GM12878 (cell line): Measurements from ENCODE around the gene THAP2. TPM values are rescaled to one million over a fixed set of nuclear protein-coding genes. Genes with fewer than 3 reads are reported as not detected.

Source experiments
- ATAC-seq: fragments of 200-7000 bp; cut with Tn5 transposase; 3 replicates; pipeline ENCODE4 v1.9.1; 2020; ENCODE audit warnings: mild to moderate bottlenecking, moderate library complexity
- BruUV-seq: library from RNA; stranded (reverse); fragments of 400-500 nt; replicated peaks from 2 replicates; lab custom pipeline; 2021; lab: Mats Ljungman, UMichigan
- CTCF ChIA-PET: fragments of 300-600 bp; sonication (Branson Sonifier 250); formaldehyde crosslinking; extraction: SDS; loops from one replicate; lab custom pipeline; 2021; ENCODE audit warnings: inconsistent platforms; lab: Yijun Ruan, JAX
- POLR2A ChIA-PET: fragments of 350-600 bp; formaldehyde crosslinking; extraction: SDS; loops from one replicate; lab custom pipeline; 2021; ENCODE audit warnings: inconsistent platforms; lab: Charles Lee
- RAD21 ChIA-PET: fragments of 300-600 bp; sonication (Branson Sonifier 250); formaldehyde crosslinking; loops from one replicate; lab custom pipeline; 2023; ENCODE audit warnings: antibody characterized with exemption; ENCODE audit not compliant: unreplicated experiment; lab: Charles Lee
- SMC1A ChIA-PET: fragments of 300-600 bp; sonication (Branson Sonifier 250); formaldehyde crosslinking; loops from one replicate; lab custom pipeline; 2023; ENCODE audit not compliant: unreplicated experiment, uncharacterized antibody; lab: Charles Lee
- DNase-seq: peaks from one replicate; pipeline ENCODE4 v3.0.0-alpha.2; 2011; ENCODE audit warnings: low read depth, low spot score
- FAIRE-seq: peaks from 3 replicates; lab custom pipeline; 2011; peaks lifted over from hg19 to GRCh38; lab: Jason Lieb, UNC
- H2AFZ ChIP-seq: 2 replicates; pipeline ENCODE4 v1.6.0; 2011; ENCODE audit warnings: low read depth, low read length, control low read depth; ENCODE audit not compliant: control insufficient read depth
- H3K27ac ChIP-seq: 2 replicates; pipeline ENCODE4 v1.5.1; 2011; ENCODE audit warnings: control low read depth; ENCODE audit not compliant: control insufficient read depth, insufficient read depth
- H3K27me3 ChIP-seq, 2 experiments: replicated peaks in 1 of 2; 2 replicates each; pipeline versions ENCODE4 v1.6.0 to v1.6.1; 2011; ENCODE audit warnings: low read length in 1 of 2; ENCODE audit not compliant: control insufficient read depth in 2 of 2, insufficient read depth in 2 of 2
- H3K36me3 ChIP-seq, 2 experiments: 2 replicates each; pipeline ENCODE4 v1.5.1; 2011; ENCODE audit warnings: low read length in 1 of 2; ENCODE audit not compliant: control insufficient read depth in 2 of 2, insufficient read depth in 2 of 2
- H3K4me1 ChIP-seq: 2 replicates; pipeline ENCODE4 v1.6.1; 2011; ENCODE audit warnings: mild to moderate bottlenecking, low read length, moderate library complexity, mixed read lengths; ENCODE audit not compliant: control insufficient read depth, insufficient read depth
- H3K4me2 ChIP-seq: 2 replicates; pipeline ENCODE4 v1.6.0; 2011; ENCODE audit warnings: control low read depth; ENCODE audit not compliant: control insufficient read depth, insufficient read depth
- H3K4me3 ChIP-seq: fragments of 200-600 bp; sonication (generic); 2 replicates; pipeline ENCODE4 v1.5.1; 2016
- H3K79me2 ChIP-seq: 2 replicates; pipeline ENCODE4 v1.6.0; 2011; ENCODE audit warnings: low read length; ENCODE audit not compliant: control insufficient read depth, insufficient read depth
- H3K9ac ChIP-seq: 2 replicates; pipeline ENCODE4 v1.8.0; 2011; ENCODE audit warnings: low read length, control low read depth, mixed read lengths; ENCODE audit not compliant: control insufficient read depth, insufficient read depth
- H3K9me3 ChIP-seq: replicated peaks from 3 replicates; pipeline ENCODE4 v1.5.1; 2011; ENCODE audit warnings: mild to moderate bottlenecking, low read length; ENCODE audit not compliant: control insufficient read depth, insufficient read depth
- H4K20me1 ChIP-seq: 2 replicates; pipeline ENCODE4 v1.6.0; 2011; ENCODE audit not compliant: control insufficient read depth, insufficient read depth
- CHD1 ChIP-seq: IDR thresholded peaks from 2 replicates; pipeline ENCODE4 v1.6.1; 2012; ENCODE audit warnings: low read depth, low read length, improper control_type of control experiment
- E4F1 ChIP-seq: fragments of 450-650 bp; IDR thresholded peaks from 2 replicates; pipeline ENCODE4 v1.6.1; 2018; ENCODE audit warnings: borderline replicate concordance, mild to moderate bottlenecking; ENCODE audit not compliant: partially characterized antibody
- GATAD2B ChIP-seq: fragments of 450-650 bp; conservative IDR thresholded peaks from 2 replicates; pipeline ENCODE4 v1.6.1; 2017; ENCODE audit warnings: low read depth, mild to moderate bottlenecking, moderate library complexity
- IRF5 ChIP-seq: fragments of 450-650 bp; IDR thresholded peaks from 2 replicates; pipeline ENCODE4 v1.6.1; 2017; ENCODE audit warnings: borderline replicate concordance
- POLR2A ChIP-seq: IDR thresholded peaks from 2 replicates; pipeline ENCODE4 v1.6.1; 2011; ENCODE audit warnings: low read depth, mild to moderate bottlenecking, low read length
- RELA ChIP-seq: fragments of 450-650 bp; IDR thresholded peaks from 2 replicates; pipeline ENCODE4 v1.8.0; 2014; ENCODE audit warnings: borderline replicate concordance; ENCODE audit not compliant: partially characterized antibody
- SP1 ChIP-seq: IDR thresholded peaks from one replicate; pipeline ENCODE4 v1.6.1; 2011; ENCODE audit warnings: low read depth, low read length
- SREBF2 ChIP-seq: IDR thresholded peaks from 2 replicates; pipeline ENCODE4 v1.6.1; 2012; ENCODE audit warnings: mild to moderate bottlenecking, low read length
- WGBS: methylation state at CpG from one replicate; pipeline ENCODE4 v1.1.6; 2016; ENCODE audit warnings: low lambda C conversion rate; ENCODE audit not compliant: insufficient replicate concordance, insufficient coverage; ENCODE audit errors: missing lambda C conversion rate; 5-methylcytosine and 5-hydroxymethylcytosine counted together
- in situ Hi-C: fragments of 300-500 bp; cut with MboI; formaldehyde crosslinking; loops from 9 replicates; pipeline ENCODE4 v1.14.3; 2018; ENCODE audit warnings: mixed read lengths
- intact Hi-C: fragments of 100-400 bp; cut with micrococcal nuclease; formaldehyde crosslinking; loops from one replicate; pipeline ENCODE4 v1.14.2; 2022; ENCODE audit not compliant: unreplicated experiment
- polyA plus RNA-seq, 11 experiments: library from polyadenylated mRNA; depleted of rRNA in 4 of 11; unstranded in 6 of 11; stranded (reverse) in 5 of 11; fragments of >200 nt; fragmentation: Nextera tagmentation in 4 of 11; fragmentation: Illumina TruSeq in 1 of 11; extraction: Ambion mirVana in 4 of 11; extraction: Trizol in 1 of 11; gene quantifications; 1 replicate in 1 of 11; 2 replicates in 10 of 11; pipeline versions ENCODE4 v1.2.1 to v1.2.3, GENCODE V29; 2011 to 2016; ENCODE audit warnings: inconsistent platforms in 2 of 11, missing spikeins in 2 of 11, low read depth in 1 of 11
- total RNA-seq, 4 experiments: library from RNA; depleted of rRNA in 3 of 4; stranded (reverse); fragments of >200 nt in 3 of 4; fragmentation: Illumina TruSeq in 1 of 4; extraction: Trizol in 1 of 4; gene quantifications; 2 replicates each; pipeline versions ENCODE4 v1.2.1 to v1.2.3, GENCODE V29; 2013 to 2021

The THAP2 gene
- total and polyA plus RNA-seq, 10 of the 15 experiments (the other 5 are each of a cell fraction or from before 2014, with no cell fraction given), result 4.1 to 18.0 (median 7.3) TPM

- no peak for TF ChIP-seq E4F1
- no peak for TF ChIP-seq CHD1
- TF ChIP-seq SREBF2, result no peak
These were observed 54.5 kb downstream of the THAP2 start (continued) for GRCh38 chr12:71718611-71719010.

GRCh38 chr12:71719647-71720370, 55.7 kb downstream of the THAP2 start:
- Histone ChIP-seq H3K27ac (no peak overlapping the region), H3K79me2 (no peaks in the 10 kb centered on the region), H3K9ac (no peak overlapping the region), H3K4me1 (no peaks in the 10 kb centered on the region), H3K27me3 (no peaks in the 10 kb centered on the region), H3K36me3 (no peaks in the 10 kb centered on the region), H3K4me2 (no peak overlapping the region), H3K4me3 (no peak overlapping the region), H2AFZ (no peak overlapping the region), H4K20me1 (no peaks in the 10 kb centered on the region), H3K9me3 (no peaks in the 10 kb centered on the region; the same call in 2 of the 3 replicates)
- CTCF ChIA-PET, result interaction anchor here (0.8 to 1.5 kb wide), 5 partner anchors 9 to 82 kb away, joined by 3 to 5 read pairs (median 3); no protein-coding TSS in a partner anchor
- no peak for ATAC-seq
- intact Hi-C loops, result no loop called here
- FAIRE-seq, result no peak
- RAD21 ChIA-PET, result no interaction called here
- no peak for TF ChIP-seq IRF5
- no peak for TF ChIP-seq POLR2A
- TF ChIP-seq GATAD2B, result no peak
- no peak for TF ChIP-seq RELA
- TF ChIP-seq SP1, result no peak
- TF ChIP-seq CHD1, result no peak
- WGBS, result 67% methylated on average over 5 of the region's 5 CpGs
- SMC1A ChIA-PET, result interaction anchor here (0.8 to 1.2 kb wide), 4 partner anchors 11 to 144 kb away, joined by 3 to 4 read pairs (median 4); no protein-coding TSS in a partner anchor
- POLR2A ChIA-PET, result interaction anchor here (0.7 kb wide), 1 partner anchor 1515 kb away, joined by 4 read pairs; no protein-coding TSS in a partner anchor
- DNase-seq, result no peak
- in situ Hi-C loops, result no loop called here
- no TSS peak for BruUV-seq
